ENCODE data around the gene CDR2.
"Not testable (repeated sequence)": the region's sequence is repeated elsewhere in the genome, so short reads cannot be mapped to it uniquely, and the experiment has no call there.

The CDR2 gene

DNA sequence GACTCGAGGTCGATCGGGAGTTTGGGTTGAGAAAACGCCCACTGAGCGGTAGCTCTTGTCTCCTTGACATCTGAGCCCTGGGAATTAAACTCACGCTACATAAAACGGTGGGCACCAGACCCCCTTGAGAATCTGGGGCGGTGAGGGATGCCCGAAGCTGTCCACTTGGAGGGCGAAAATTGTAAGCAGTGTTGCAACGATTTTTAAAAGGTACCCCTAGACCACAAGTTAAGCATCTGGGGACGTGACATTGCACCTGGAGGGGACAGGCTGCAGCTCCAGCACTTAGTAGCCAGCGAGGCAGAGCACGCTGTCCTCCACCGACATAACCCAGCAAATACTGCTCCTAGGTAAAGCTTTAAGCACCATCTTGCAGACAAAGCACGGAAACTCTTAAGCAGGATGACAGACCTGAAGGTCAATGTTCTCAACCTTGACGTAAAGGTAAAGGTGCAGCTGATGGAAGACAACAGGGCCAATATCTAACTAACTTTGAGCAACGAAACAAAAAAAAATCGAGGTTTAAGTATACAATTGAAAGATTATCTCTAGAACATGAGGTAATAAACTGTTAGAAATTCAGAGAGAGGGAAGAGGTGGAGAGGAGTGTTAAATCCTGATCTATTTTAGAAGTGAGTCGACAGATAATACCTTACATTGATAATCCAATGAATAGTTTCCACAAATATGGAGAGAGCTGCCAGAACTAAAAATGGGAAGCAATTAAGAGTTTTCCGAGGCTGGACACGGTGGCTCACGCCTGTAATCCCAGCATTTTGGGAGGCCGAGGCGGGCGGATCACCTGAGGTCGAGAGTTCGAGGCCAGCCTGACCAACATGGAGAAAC, 921 bp upstream of the CDR2 start:
- DNase-seq = no peak

DNA sequence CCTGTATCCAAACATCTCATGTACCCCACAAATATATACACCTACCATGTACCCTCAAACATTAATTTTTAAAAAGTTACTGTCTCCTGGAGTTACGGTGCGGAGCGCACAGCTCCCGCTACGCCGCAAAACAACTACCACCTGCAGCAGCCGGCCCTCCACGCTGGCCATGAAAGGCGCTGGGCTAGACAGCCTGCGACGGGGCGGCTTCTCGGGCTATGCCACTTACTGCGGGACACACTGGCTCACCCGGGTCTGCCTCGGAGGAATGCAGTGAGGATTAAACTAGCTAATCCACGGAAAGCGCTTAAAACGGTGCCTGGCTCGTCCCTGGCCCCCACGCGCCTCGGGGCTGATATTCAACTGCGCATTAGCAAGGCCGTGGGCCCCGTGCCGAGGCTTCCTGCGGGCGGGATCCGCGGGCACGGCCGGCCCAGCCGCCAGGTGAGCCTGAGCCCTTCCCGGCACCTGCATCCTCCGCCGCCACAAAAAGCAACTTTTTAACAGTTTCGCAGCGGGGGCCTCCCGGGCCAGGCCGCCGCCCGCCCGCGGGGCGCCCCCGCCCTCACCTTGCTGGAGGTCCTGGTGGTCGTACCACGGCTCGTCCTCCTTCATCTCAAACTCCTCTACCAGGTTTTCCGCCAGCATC, 633 bp downstream of the CDR2 start:
- no peak for DNase-seq

- no peak for DNase-seq
Measured at GRCh38 chr16:22372882-22373661, 1.3 kb downstream of the CDR2 start.

DNA sequence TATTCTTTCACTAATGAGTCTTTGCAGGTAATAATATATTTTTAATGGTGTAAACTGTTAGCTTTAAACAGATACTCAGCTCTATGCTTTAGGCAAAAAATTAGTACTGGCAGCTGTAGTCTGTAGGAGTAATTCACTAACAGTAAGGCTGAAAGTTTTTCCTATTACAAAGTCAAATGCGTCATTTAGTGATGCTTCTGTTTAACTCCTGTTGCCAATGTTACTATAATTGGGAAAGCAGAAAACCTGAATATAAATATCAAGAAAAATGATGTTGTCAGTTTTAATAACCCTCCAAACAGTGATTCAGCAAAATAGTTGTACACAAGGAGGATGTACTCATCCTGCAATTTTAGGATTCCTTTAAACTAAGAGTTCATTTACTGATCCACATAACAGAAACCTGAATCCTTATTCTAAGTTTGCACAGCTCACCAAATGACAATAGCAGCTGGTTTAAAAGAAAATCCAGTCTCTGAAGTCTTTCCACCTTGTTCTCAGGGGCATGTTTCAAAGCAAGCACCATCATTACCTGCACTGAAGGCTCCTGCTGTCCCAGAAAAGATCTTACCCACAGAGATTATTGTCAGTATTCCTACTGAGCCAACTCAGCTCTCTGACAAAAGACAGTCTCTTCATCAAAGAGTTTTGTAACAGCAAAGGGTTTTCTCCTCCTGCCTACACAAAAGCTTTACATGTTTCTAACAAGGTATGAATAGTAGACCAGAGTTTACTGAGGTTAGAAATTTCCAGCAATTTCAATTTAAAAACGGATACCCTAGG, 4.2 kb downstream of the CDR2 start:
- no peak for DNase-seq

GRCh38 chr16:22369221-22369811, 5.1 kb downstream of the CDR2 start:
- no peak for DNase-seq

DNA sequence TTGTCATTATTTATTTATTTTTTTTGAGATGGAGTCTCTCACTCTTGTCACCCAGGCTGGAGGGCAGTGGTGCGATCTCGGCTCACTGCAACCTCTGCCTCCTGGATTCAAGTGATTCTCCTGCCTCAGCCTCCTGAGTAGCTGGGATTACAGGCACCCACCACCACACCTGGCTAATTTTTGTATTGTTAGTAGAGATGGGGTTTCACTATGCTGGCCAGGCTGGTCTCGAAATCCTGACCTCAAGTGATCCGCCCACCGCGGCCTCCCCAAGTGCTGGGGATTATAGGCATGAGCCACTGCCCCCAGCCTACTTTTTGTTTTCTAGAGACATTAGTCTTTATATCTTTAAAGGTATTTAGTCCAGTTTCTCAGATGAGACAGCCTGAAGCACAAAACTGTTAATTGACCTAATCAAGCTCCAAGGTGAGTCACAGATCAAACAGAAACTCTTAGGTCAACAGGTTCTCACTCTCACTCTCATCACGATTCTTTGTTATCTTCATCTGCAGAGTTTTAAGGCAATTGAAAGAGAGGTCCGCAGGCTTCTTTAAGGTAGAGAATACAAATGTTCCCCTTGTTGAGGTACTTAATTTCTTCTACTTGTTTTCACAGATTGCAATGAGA, 6.1 kb downstream of the CDR2 start:
- DNase-seq = not testable (repeated sequence)

DNA sequence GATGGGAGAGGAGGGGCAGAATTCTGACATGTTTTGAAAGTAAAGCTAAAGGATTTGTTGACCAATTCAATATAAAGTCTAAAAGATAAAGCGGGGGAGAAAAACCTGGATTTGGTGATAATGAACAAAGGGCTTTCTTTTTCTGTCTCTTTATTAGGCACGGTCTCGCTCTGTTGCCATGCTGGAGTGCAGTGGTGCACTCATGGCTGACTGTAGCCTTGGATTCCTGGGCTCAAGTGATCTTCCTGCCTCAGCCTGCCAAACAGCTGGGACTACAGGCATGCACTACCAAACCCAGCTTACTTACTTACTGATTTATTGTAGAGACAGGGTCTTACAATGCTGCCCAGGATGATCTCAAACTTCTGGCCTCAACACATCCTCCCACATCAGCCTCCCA, 7.5 kb downstream of the CDR2 start:
- DNase-seq = no peak

GRCh38 chr16:22366371-22366770, 8.0 kb downstream of the CDR2 start:
- no peak for DNase-seq

DNA sequence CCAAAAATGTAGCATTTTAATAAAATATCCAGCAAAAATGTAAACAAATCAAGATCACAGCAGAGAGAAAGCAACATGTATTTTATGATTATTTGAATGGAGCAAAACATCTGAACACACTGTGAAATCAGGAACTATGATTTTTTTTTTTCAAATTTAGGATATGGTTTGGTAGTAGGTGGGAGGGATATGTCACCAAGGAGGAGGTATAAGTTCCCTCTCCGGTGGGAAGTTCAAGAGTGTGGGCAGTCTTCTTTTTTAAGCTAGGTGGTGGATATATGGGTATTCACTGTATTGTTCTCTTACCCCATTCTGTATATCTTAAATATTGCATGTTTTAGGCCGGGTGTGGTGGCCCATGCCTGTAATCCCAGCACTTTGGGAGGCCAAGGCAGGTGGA, 10.2 kb downstream of the CDR2 start:
- DNase-seq = no peak

- DNase-seq = no peak
Measured at GRCh38 chr16:22360963-22361659, 13.3 kb downstream of the CDR2 start.

- no peak for DNase-seq
Measured at GRCh38 chr16:22359679-22360078, 14.7 kb downstream of the CDR2 start.

- no peak for DNase-seq
Measured at GRCh38 chr16:22358000-22358399, 16.4 kb downstream of the CDR2 start.

- no peak for DNase-seq
Measured at GRCh38 chr16:22357635-22357971, 16.8 kb downstream of the CDR2 start.

DNA sequence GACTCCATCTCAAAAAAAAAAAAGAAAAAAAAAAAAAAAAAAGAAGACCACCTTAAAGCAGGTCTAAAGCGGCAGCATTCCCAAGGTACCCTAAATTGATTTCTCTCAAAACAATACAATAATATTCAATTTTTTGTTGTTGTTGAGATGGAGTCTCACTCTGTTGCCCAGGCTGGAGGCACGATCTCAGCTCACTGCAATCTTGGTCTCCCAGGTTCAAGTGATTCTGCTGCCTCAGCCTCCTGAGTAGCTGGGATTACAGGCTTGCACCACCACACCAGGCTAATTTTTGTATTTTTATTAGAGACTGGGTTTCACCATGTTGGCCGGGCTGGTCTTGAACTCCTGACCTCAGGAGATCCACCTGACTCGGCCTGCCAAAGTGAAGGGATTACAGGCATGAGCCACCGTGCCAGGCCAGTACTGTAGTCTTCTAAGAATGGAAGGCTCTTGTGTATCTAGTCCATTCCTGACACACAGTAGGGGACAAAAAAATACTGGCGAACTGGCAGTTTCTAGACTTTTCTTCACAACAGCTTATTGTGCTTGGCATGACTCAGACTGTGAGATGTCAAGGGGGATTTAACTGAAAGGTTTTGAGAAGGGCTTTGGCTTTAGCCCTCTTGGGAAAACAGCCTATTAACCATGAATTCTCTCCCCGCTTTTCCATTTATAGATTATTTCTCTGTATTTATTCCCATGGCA, 17.3 kb downstream of the CDR2 start:
- DNase-seq = no peak

DNA sequence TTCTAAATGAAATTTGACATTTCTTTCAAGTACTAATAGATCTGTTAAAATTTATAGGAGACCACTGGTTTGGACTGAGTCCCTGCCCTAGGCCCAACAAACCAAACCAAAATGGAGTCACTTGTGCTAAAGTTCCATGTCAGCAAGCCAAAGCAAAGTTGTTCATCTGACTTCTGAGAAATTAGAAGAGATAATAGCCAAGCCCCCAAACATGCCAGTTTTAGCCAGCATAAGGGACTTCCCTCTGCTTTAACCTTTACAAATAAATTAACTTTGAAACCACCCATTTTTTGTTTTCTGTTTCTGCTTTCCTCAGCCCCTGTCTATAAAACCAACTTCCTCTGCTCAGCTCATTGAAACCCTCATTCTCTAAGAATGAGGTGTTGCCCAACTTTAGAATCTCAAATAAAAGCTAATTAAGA, 18.9 kb downstream of the CDR2 start:
- DNase-seq = no peak

DNA sequence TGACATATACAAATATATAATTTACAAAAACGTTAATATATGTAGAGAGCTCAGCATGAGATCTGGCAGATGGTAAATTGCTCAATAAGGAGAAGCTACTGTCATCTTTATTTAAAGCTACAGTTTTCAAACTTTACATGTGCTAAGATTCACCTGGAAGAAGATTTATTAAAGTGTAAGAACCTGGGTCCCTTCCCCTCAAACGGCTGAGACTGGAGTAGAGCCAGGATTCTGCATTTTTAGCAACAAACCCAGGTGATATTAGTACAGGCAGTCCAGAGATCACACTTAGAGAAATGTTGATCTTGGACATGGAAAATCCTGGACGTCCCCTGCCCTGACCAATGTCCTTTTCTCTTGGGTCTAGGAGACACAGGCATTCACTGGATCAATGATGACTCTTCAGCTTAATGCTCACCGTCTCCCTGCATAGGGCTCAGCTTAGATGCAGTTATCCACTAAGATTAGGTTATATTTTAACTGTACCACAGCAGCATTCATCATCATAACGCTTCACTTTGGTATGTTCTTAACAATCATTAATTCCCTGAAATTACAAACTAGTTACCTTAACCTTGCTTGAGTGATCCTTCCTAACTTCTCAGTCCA, 20.4 kb downstream of the CDR2 start:
- DNase-seq = no peak

DNA sequence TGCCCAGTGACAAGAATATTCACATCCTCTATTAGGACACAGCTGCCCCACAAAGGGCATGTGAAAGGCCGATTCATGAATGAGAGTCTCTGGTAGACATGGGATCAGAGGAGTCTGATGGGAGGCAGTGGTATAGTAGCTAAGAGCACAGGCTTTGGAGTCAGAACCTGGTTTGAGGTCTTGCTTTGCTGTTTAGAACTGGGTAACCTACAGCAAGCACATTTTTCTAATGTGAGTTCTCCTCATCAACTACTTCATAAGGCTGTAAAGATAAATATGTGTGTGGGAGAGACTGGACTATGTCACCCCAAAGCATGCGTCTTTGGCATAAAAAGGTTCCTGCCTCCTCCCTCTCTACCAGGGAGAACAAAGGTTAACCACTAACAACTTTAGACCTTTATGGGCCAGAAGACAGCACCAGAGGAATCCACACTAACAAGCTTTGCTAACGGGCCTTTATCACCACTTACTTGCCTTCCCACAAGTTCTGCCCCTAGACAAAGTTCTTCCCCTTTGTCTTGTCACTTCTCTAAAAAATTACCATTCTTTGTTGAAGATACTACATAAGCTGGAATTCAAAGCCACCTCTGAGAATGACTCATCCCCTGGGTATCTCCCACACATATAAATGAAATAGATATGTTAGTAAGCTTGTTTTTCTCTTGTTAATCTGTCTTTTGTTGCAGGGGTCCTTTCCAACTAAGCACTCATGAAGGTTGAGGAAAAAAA, 21.1 kb downstream of the CDR2 start:
- no peak for DNase-seq

DNA sequence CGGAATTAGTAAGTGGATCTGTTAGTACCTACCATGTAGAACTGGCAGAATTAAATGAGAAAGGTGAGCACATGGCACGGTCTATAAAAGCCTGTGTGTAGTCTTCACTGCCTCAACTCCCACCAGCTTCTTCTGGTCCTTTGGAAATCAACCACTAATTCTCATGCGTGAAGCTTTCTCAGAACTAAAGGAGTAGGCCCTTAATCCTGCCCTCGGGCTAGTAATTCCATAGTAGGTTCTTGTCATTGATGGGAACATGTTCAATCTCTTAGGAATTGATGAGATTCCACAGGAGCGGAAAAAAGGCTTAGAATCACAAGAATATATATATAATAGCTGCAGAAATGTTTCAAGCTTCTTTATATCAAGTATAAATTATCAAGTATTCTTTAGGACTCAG, 21.7 kb downstream of the CDR2 start:
- DNase-seq = no peak

DNA sequence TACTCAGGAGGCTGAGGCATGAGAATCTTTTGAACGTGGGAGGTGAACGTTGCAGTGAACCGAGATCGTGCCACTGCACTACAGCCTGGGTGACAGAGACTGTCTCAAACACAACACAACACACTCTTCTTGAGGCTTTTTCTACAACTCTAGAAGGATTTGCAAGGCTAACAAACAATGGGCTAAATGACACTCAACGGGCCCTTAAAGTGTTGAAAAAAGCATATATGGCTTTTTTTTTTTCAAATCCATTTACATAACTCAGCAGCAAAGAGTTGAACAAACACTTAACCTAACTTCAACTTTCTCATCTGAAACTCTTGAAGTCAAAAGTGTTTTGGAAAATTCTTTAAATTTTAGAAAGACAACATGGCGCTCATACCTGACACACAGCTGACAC, 22.3 kb downstream of the CDR2 start:
- DNase-seq = no peak

GRCh38 chr16:22351017-22351416, 23.4 kb downstream of the CDR2 start:
- DNase-seq = not testable (repeated sequence)

Data from NCI-H1105 (cell line).